Glutamatergic neuron (in vitro differentiated cells): ENCODE data around the gene ZNF525. TPM values are rescaled to one million over a fixed set of nuclear protein-coding genes. Genes with fewer than 3 reads are reported as not detected.

ENCODE experiments used
- DNase-seq: peaks from one replicate; pipeline ENCODE4 v3.0.0; 2022
- H3K27ac Mint-ChIP-seq: one replicate; pipeline ENCODE4 v1.8.0; 2020; ENCODE audit warnings: mild to moderate bottlenecking, mixed read lengths, inconsistent platforms; ENCODE audit not compliant: unreplicated experiment
- H3K27me3 Mint-ChIP-seq: one replicate; pipeline ENCODE4 v1.8.0; 2020; ENCODE audit warnings: mild to moderate bottlenecking, moderate library complexity, mixed read lengths, inconsistent platforms; ENCODE audit not compliant: unreplicated experiment
- H3K36me3 Mint-ChIP-seq: one replicate; pipeline ENCODE4 v1.8.0; 2020; ENCODE audit warnings: mild to moderate bottlenecking, mixed read lengths, inconsistent platforms; ENCODE audit not compliant: unreplicated experiment
- H3K4me1 Mint-ChIP-seq: one replicate; pipeline ENCODE4 v1.8.0; 2020; ENCODE audit warnings: mild to moderate bottlenecking, low read depth, mixed read lengths, inconsistent platforms; ENCODE audit not compliant: unreplicated experiment
- H3K4me3 Mint-ChIP-seq: one replicate; pipeline ENCODE4 v1.8.0; 2020; ENCODE audit warnings: mild to moderate bottlenecking, mixed read lengths, inconsistent platforms; ENCODE audit not compliant: unreplicated experiment
- H3K9me3 Mint-ChIP-seq: one replicate; pipeline ENCODE4 v1.8.0; 2020; ENCODE audit warnings: mild to moderate bottlenecking, moderate library complexity, mixed read lengths, inconsistent platforms; ENCODE audit not compliant: unreplicated experiment
- CTCF ChIP-seq: fragments of 200-600 bp; sonication (generic); IDR thresholded peaks from one replicate; pipeline ENCODE4 v1.5.0; 2021; ENCODE audit not compliant: partially characterized antibody, unreplicated experiment
- long read RNA-seq: library from polyadenylated mRNA; unstranded; transcript quantifications from one replicate; pipeline ENCODE4 v2.0.0, GENCODE V29; 2020; ENCODE audit not compliant: unreplicated experiment
- total RNA-seq: library from RNA; stranded (reverse); fragmentation: NEBNext Ultra II Directional; extraction: Animal tissue kit (Norgen Biotek cat#: 25700); gene quantifications from one replicate; pipeline ENCODE4 v1.2.1, GENCODE V29; 2021; ENCODE audit not compliant: unreplicated experiment

The ZNF525 gene
- 8.2 TPM for total RNA-seq
- long read RNA-seq, partial matches to known transcripts: 0 of 1 reads
- long read RNA-seq, other reads (novel, unspliced or antisense): 1 of 1 reads

GRCh38 chr19:53365134-53365898 lies at the start of gene ZNF525:
Gene ZNF525, plus strand, starts transcription at chr19:53365705. Its CDS starts 6,577 bp downstream, at chr19:53372282.
- Mint-ChIP-seq H3K9me3 (no peaks in the 10 kb centered on the region), H3K4me1 (peaks cover 5% of the 10 kb centered on the region), H3K4me3 (peak within 1 kb of the TSS; percentile 93), H3K27me3 (no peaks in the 10 kb centered on the region), H3K36me3 (no peaks in the 10 kb centered on the region), H3K27ac (peak within 1 kb of the TSS; percentile 75)
- peak; percentile 66 for TF ChIP-seq CTCF
- peak; percentile 94 for DNase-seq

- no peak overlapping the region for H3K4me3 Mint-ChIP-seq
- no peak overlapping the region for H3K27ac Mint-ChIP-seq
- no peak for TF ChIP-seq CTCF
- no peaks in the 10 kb centered on the region for H3K4me1 Mint-ChIP-seq
- no peak for DNase-seq
- H3K9me3 Mint-ChIP-seq: peaks cover 10% of the 10 kb centered on the region
- peaks cover 27% of the 10 kb centered on the region for H3K36me3 Mint-ChIP-seq
- peaks cover 4% of the 10 kb centered on the region for H3K27me3 Mint-ChIP-seq
Observed at GRCh38 chr19:53328967-53329366, 36.5 kb upstream of the ZNF525 start.

GRCh38 chr19:53332484-53332883 lies 33.0 kb upstream of the ZNF525 start:
- Mint-ChIP-seq H3K36me3 (peaks cover 22% of the 10 kb centered on the region), H3K27ac (peak overlapping the region; percentile 75), H3K27me3 (peaks cover 4% of the 10 kb centered on the region), H3K4me3 (peak overlapping the region; percentile 90), H3K9me3 (peaks cover 10% of the 10 kb centered on the region), H3K4me1 (peaks cover 2% of the 10 kb centered on the region)
- no peak for TF ChIP-seq CTCF
- DNase-seq: no peak

GRCh38 chr19:53333066-53333462 lies 32.4 kb upstream of the ZNF525 start:
- peaks cover 7% of the 10 kb centered on the region for H3K9me3 Mint-ChIP-seq
- peaks cover 2% of the 10 kb centered on the region for H3K4me1 Mint-ChIP-seq
- DNase-seq: peak; percentile 75
- no peak for TF ChIP-seq CTCF
- H3K36me3 Mint-ChIP-seq: peaks cover 22% of the 10 kb centered on the region
- peak overlapping the region; percentile 90 for H3K4me3 Mint-ChIP-seq
- H3K27me3 Mint-ChIP-seq: peaks cover 4% of the 10 kb centered on the region
- peak overlapping the region; percentile 71 for H3K27ac Mint-ChIP-seq
